ENCODE data around the gene HIBCH.
"Not testable (repeated sequence)": the region's sequence is repeated elsewhere in the genome, so short reads cannot be mapped to it uniquely, and the experiment has no call there.

Gene HIBCH

GRCh38 chr2:190319555-190320498 lies at the start of gene HIBCH:
Gene HIBCH, minus strand, starts transcription at chr2:190319826. Its CDS starts 76 bp downstream, at chr2:190319750.
- DNase-seq, result peak; percentile 89

GRCh38 chr2:190367091-190367490 lies 47.5 kb upstream of the HIBCH start:
- DNase-seq, result no peak

- no peak for DNase-seq
Measured at GRCh38 chr2:190366248-190366753, 46.7 kb upstream of the HIBCH start.

GRCh38 chr2:190365499-190366204 lies 46.0 kb upstream of the HIBCH start:
- no peak for DNase-seq

- DNase-seq, result no peak
Measured at GRCh38 chr2:190362894-190363293, 43.3 kb upstream of the HIBCH start.

- no peak for DNase-seq
Measured at GRCh38 chr2:190361572-190361971, 41.9 kb upstream of the HIBCH start.

- no peak for DNase-seq
Measured at GRCh38 chr2:190360965-190361364, 41.3 kb upstream of the HIBCH start.

GRCh38 chr2:190360561-190360960 lies 40.9 kb upstream of the HIBCH start:
- no peak for DNase-seq

- DNase-seq, result not testable (repeated sequence)
Measured at GRCh38 chr2:190358655-190359448, 39.2 kb upstream of the HIBCH start.

GRCh38 chr2:190357600-190357999 lies 38.0 kb upstream of the HIBCH start:
- no peak for DNase-seq

GRCh38 chr2:190355968-190356644 lies 36.5 kb upstream of the HIBCH start:
- no peak for DNase-seq

GRCh38 chr2:190354003-190354690 lies 34.5 kb upstream of the HIBCH start:
- no peak for DNase-seq

- no peak for DNase-seq
Measured at GRCh38 chr2:190353537-190353899, 33.9 kb upstream of the HIBCH start.

- no peak for DNase-seq
Measured at GRCh38 chr2:190352668-190353536, 33.3 kb upstream of the HIBCH start.

GRCh38 chr2:190351955-190352354 lies 32.3 kb upstream of the HIBCH start:
- DNase-seq, result no peak

- DNase-seq, result no peak
Measured at GRCh38 chr2:190350371-190350770, 30.7 kb upstream of the HIBCH start.

GRCh38 chr2:190344276-190344827 lies 24.7 kb upstream of the HIBCH start:
- DNase-seq, result no peak

GRCh38 chr2:190343536-190344275 lies 24.1 kb upstream of the HIBCH start, which contains the start of gene INPP1:
Gene INPP1, plus strand, starts transcription at chr2:190343589. Its CDS starts 16,514 bp downstream, at chr2:190360103.
- DNase-seq, result peak; percentile 37

GRCh38 chr2:190343089-190343535 lies 23.5 kb upstream of the HIBCH start:
- DNase-seq, result no peak
